HepG2 (cell line): ENCODE measurements around the gene TCF23. TPM values are rescaled to one million over a fixed set of nuclear protein-coding genes. Genes with fewer than 3 reads are reported as not detected.

Experiments
- ATAC-seq: fragments of 200-7000 bp; cut with Tn5 transposase; 3 replicates; pipeline ENCODE4 v1.9.1; 2020; ENCODE audit warnings: mild to moderate bottlenecking, moderate library complexity
- BruUV-seq: library from RNA; stranded (reverse); fragments of 400-500 nt; replicated peaks from 2 replicates; lab custom pipeline; 2021; lab: Mats Ljungman, UMichigan
- CTCF ChIA-PET: fragments of 300-600 bp; formaldehyde crosslinking; extraction: SDS; loops from one replicate; lab custom pipeline; 2021; ENCODE audit warnings: low total read pairs, inconsistent platforms, low intra/inter-chr PET ratio; lab: Yijun Ruan, JAX
- POLR2A ChIA-PET: fragments of 350-600 bp; sonication (Branson Sonifier 250); formaldehyde crosslinking; loops from one replicate; lab custom pipeline; 2020; ENCODE audit warnings: antibody characterized with exemption, inconsistent platforms; lab: Yijun Ruan, JAX
- DNase-seq: peaks from one replicate; pipeline ENCODE4 v3.0.0-alpha.2; 2015; ENCODE audit warnings: low spot score
- FAIRE-seq: peaks from 3 replicates; lab custom pipeline; 2011; peaks lifted over from hg19 to GRCh38; lab: Jason Lieb, UNC
- H2AFZ ChIP-seq: one replicate; pipeline ENCODE4 v1.6.1; 2011; ENCODE audit warnings: low read length, inconsistent platforms
- H3K27ac ChIP-seq: fragments of 300-600 bp; 3 replicates; pipeline ENCODE4 v1.8.0; 2011; ENCODE audit warnings: mixed run types, mild to moderate bottlenecking, mixed read lengths, low read length, inconsistent platforms; ENCODE audit not compliant: insufficient read depth; ENCODE audit errors: extremely low read length
- H3K27me3 ChIP-seq, 2 experiments: fragments of 200-600 bp in 1 of 2; 2 replicates in 1 of 2; 3 replicates in 1 of 2; pipeline versions ENCODE4 v1.6.0 to v1.8.0; 2011; ENCODE audit warnings: low read length in 2 of 2, mild to moderate bottlenecking in 2 of 2, moderate library complexity in 2 of 2, inconsistent platforms in 1 of 2; ENCODE audit not compliant: insufficient read depth in 2 of 2, control insufficient read depth in 1 of 2
- H3K36me3 ChIP-seq, 2 experiments: fragments of 200-600 bp in 1 of 2; replicated peaks in 1 of 2; 2 replicates in 1 of 2; 3 replicates in 1 of 2; pipeline versions ENCODE4 v1.5.1 to v1.8.0; 2011; ENCODE audit warnings: low read length in 2 of 2, inconsistent platforms in 1 of 2; ENCODE audit not compliant: insufficient read depth in 2 of 2, control insufficient read depth in 1 of 2
- H3K4me1 ChIP-seq: 2 replicates; pipeline ENCODE4 v1.5.1; 2012; ENCODE audit warnings: low read length, inconsistent platforms; ENCODE audit not compliant: insufficient read depth
- H3K4me2 ChIP-seq: 2 replicates; pipeline ENCODE4 v1.6.0; 2011; ENCODE audit warnings: low read depth, low read length, inconsistent platforms
- H3K4me3 ChIP-seq, 3 experiments: fragments of 200-600 bp in 1 of 3; sonication (generic), shearing (Covaris generic) in 1 of 3; replicated peaks in 1 of 3; 2 replicates each; pipeline ENCODE4 v1.5.1; 2011 to 2016; ENCODE audit warnings: low read length in 3 of 3, inconsistent platforms in 2 of 3, low read depth in 2 of 3, mild to moderate bottlenecking in 2 of 3, control low read depth in 1 of 3, mixed read lengths in 1 of 3; ENCODE audit not compliant: insufficient read depth in 1 of 3
- H3K79me2 ChIP-seq: one replicate; pipeline ENCODE4 v1.6.1; 2011; ENCODE audit warnings: low read length, inconsistent platforms; ENCODE audit not compliant: insufficient read depth
- H3K9ac ChIP-seq: 2 replicates; pipeline ENCODE4 v1.6.0; 2011; ENCODE audit warnings: mild to moderate bottlenecking, low read depth, low read length, inconsistent platforms; ENCODE audit not compliant: insufficient read depth
- H3K9me3 ChIP-seq: 2 replicates; pipeline ENCODE4 v1.5.1; 2012; ENCODE audit warnings: mild to moderate bottlenecking, low read length
- H4K20me1 ChIP-seq: 2 replicates; pipeline ENCODE4 v1.6.0; 2011; ENCODE audit warnings: inconsistent platforms, mild to moderate bottlenecking, low read length, moderate library complexity; ENCODE audit not compliant: insufficient read depth
- ARNT ChIP-seq: fragments of 450-650 bp; IDR thresholded peaks from 2 replicates; pipeline ENCODE4 v1.6.1; 2017
- ATAD3A ChIP-seq: sonication (generic); formaldehyde crosslinking; IDR thresholded peaks from 2 replicates; pipeline ENCODE4 v1.4.0; 2020; ENCODE audit warnings: missing genetic modification reagents
- CC2D1A ChIP-seq: sonication (generic); formaldehyde crosslinking; IDR thresholded peaks from 2 replicates; pipeline ENCODE4 v1.8.1; 2023; ENCODE audit warnings: mild to moderate bottlenecking, missing genetic modification reagents
- DR1 ChIP-seq: sonication (generic); formaldehyde crosslinking; IDR thresholded peaks from 2 replicates; pipeline ENCODE4 v1.8.0; 2021; ENCODE audit warnings: mild to moderate bottlenecking, missing genetic modification reagents, inconsistent platforms
- KAT2B ChIP-seq: fragments of 150-350 bp; IDR thresholded peaks from 2 replicates; pipeline ENCODE4 v1.6.1; 2014; ENCODE audit warnings: low read depth, low read length, borderline replicate concordance
- MAF1 ChIP-seq: sonication (generic); formaldehyde crosslinking; IDR thresholded peaks from 2 replicates; pipeline ENCODE4 v1.5.0; 2020; ENCODE audit warnings: missing genetic modification reagents, borderline replicate concordance
- MED1 ChIP-seq: sonication (generic); formaldehyde crosslinking; IDR thresholded peaks from 2 replicates; pipeline ENCODE4 v1.4.0; 2020; ENCODE audit warnings: missing genetic modification reagents
- MTF1 ChIP-seq: sonication (generic); formaldehyde crosslinking; IDR thresholded peaks from 2 replicates; pipeline ENCODE4 v1.5.0; 2020; ENCODE audit warnings: missing genetic modification reagents
- MYNN ChIP-seq: sonication (generic); formaldehyde crosslinking; IDR thresholded peaks from 2 replicates; pipeline ENCODE4 v1.4.0; 2020; ENCODE audit warnings: mild to moderate bottlenecking, low read depth, missing genetic modification reagents
- NR1H2 ChIP-seq: sonication (generic); formaldehyde crosslinking; IDR thresholded peaks from 2 replicates; pipeline ENCODE4 v1.8.1; 2022; ENCODE audit warnings: low read depth, missing genetic modification reagents, borderline replicate concordance
- PHF20 ChIP-seq: sonication (generic); formaldehyde crosslinking; IDR thresholded peaks from 2 replicates; pipeline ENCODE4 v1.5.0; 2020; ENCODE audit warnings: mild to moderate bottlenecking, missing genetic modification reagents
- PHF21A ChIP-seq: sonication (generic); formaldehyde crosslinking; IDR thresholded peaks from 2 replicates; pipeline ENCODE4 v1.5.0; 2020; ENCODE audit warnings: mild to moderate bottlenecking, missing genetic modification reagents
- POLR2AphosphoS5 ChIP-seq: IDR thresholded peaks from 2 replicates; pipeline ENCODE4 v1.6.1; 2012; ENCODE audit warnings: low read depth, low read length
- ZNF556 ChIP-seq: sonication (generic); formaldehyde crosslinking; IDR thresholded peaks from 2 replicates; pipeline ENCODE4 v1.4.0; 2020; ENCODE audit warnings: mild to moderate bottlenecking, missing genetic modification reagents, borderline replicate concordance
- ZNF703 ChIP-seq: sonication (generic); formaldehyde crosslinking; IDR thresholded peaks from 2 replicates; pipeline ENCODE4 v1.5.1; 2020; ENCODE audit warnings: missing genetic modification reagents, mild to moderate bottlenecking, moderate library complexity, borderline replicate concordance
- ZSCAN31 ChIP-seq: sonication (generic); formaldehyde crosslinking; IDR thresholded peaks from 2 replicates; pipeline ENCODE4 v1.5.0; 2020; ENCODE audit warnings: low read depth, mild to moderate bottlenecking, missing genetic modification reagents
- WGBS: methylation state at CpG from one replicate; pipeline ENCODE4 v1.1.6; 2017; ENCODE audit warnings: low lambda C conversion rate; 5-methylcytosine and 5-hydroxymethylcytosine counted together
- in situ Hi-C: cut with HindIII; loops from 2 replicates; pipeline ENCODE4 v1.10.0; 2017; ENCODE audit warnings: low pct_unique_long_range_greater_than_20kb; ENCODE audit not compliant: extremely low pct_ligation_motif_present
- intact Hi-C: fragments of 100-400 bp; cut with micrococcal nuclease; formaldehyde crosslinking; loops from one replicate; pipeline ENCODE4 v1.10.0; 2022; ENCODE audit not compliant: unreplicated experiment
- polyA plus RNA-seq, 8 experiments: library from polyadenylated mRNA; depleted of rRNA in 3 of 8; stranded (reverse) in 7 of 8; unstranded in 1 of 8; fragments of >200 nt; fragmentation: Illumina TruSeq in 4 of 8; extraction: Trizol in 4 of 8; gene quantifications; 2 replicates each; pipeline versions ENCODE4 v1.2.1 to v1.2.3, GENCODE V29; 2011 to 2016; ENCODE audit warnings: low read depth in 4 of 8, missing spikeins in 1 of 8, mixed read lengths in 1 of 8; ENCODE audit not compliant: insufficient read depth in 1 of 8
- total RNA-seq, 5 experiments: library from RNA; depleted of rRNA; stranded (reverse); fragments of >200 nt; fragmentation: Illumina TruSeq; extraction: Trizol; gene quantifications; 2 replicates each; pipeline ENCODE4 v1.2.3, GENCODE V29; 2016; ENCODE audit warnings: low read depth in 1 of 5
- TF ChIP-seq, protein P1 (sequence below): sonication (generic); formaldehyde crosslinking; IDR thresholded peaks from 2 replicates; pipeline ENCODE4 v1.4.0; 2020; ENCODE audit warnings: missing genetic modification reagents
- TF ChIP-seq, protein P2 (sequence below): sonication (generic); formaldehyde crosslinking; IDR thresholded peaks from 2 replicates; pipeline ENCODE4 v1.4.0; 2020; ENCODE audit warnings: mild to moderate bottlenecking, missing genetic modification reagents, borderline replicate concordance
- TF ChIP-seq, protein P3 (sequence below): fragments of 450-650 bp; IDR thresholded peaks from 2 replicates; pipeline ENCODE4 v1.6.1; 2016
- TF ChIP-seq, protein P4 (sequence below): sonication (generic); formaldehyde crosslinking; IDR thresholded peaks from 2 replicates; pipeline ENCODE4 v1.5.0; 2020; ENCODE audit warnings: missing genetic modification reagents

Gene TCF23
- total and polyA plus RNA-seq, 2 of the 13 experiments (the other 11 are each of a cell fraction or from before 2014, with no cell fraction given) = 0.02 to 1.4 TPM

DNA sequence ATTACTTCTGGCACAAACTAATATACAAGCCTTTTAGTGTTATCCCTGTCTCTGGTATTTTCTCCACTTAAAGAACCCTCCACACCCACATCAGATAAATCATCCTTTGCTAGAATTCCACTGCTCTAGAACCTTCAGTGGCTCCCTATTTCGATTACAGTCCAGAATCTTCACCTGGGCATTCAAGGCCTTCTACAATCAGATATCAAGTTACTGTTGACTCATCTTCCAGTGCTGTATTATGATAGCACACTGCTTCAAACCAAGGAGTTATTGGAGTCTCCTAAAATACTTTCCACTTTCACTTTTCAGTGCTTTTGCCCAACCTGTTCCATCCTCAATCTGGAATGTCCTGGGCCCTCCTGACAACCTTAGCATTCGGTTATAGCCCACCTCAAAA is 33.3 kb upstream of the TCF23 start:
- H3K9me3 ChIP-seq = no peaks in the 10 kb centered on the region
- no peak overlapping the region for H3K4me3 ChIP-seq
- no peaks in the 10 kb centered on the region for H3K79me2 ChIP-seq
- ATAC-seq = no peak
- no peak for DNase-seq
- peaks cover 2 to 20% of the 10 kb centered on the region in 2 experiments; a peak in 3 of 5 replicates for H3K27me3 ChIP-seq
- peaks cover 41% of the 10 kb centered on the region for H3K4me1 ChIP-seq
- in situ Hi-C loops (no loop called here), intact Hi-C loops (loop anchor here (5.0 kb wide), 1 partner anchor 77 kb away; no protein-coding TSS in a partner anchor)
- FAIRE-seq = no peak
- CTCF ChIA-PET = no interaction called here
- 45% methylated on average over 2 of the region's 2 CpGs for WGBS
- no peak overlapping the region for H2AFZ ChIP-seq
- no peak overlapping the region for H3K27ac ChIP-seq
- H4K20me1 ChIP-seq = no peaks in the 10 kb centered on the region
- no peaks in the 10 kb centered on the region for H3K36me3 ChIP-seq
- H3K4me2 ChIP-seq = no peak overlapping the region
- no peak overlapping the region for H3K9ac ChIP-seq
- TF ChIP-seq NR1H2 (CRISPR knock-in tag) (no peak), PHF21A (CRISPR knock-in tag) (no peak), PHF20 (no peak), ARNT (no peak), ATAD3A (CRISPR knock-in tag) (no peak), KAT2B (no peak), CC2D1A (CRISPR knock-in tag) (no peak), ZNF703 (CRISPR knock-in tag) (no peak), MYNN (CRISPR knock-in tag) (no peak), DR1 (no peak), MED1 (no peak), POLR2AphosphoS5 (no peak), ZSCAN31 (CRISPR knock-in tag) (no peak), MAF1 (CRISPR knock-in tag) (no peak), ZNF556 (CRISPR knock-in tag) (no peak), MTF1 (no peak)
- TF ChIP-seq, protein P1, sequence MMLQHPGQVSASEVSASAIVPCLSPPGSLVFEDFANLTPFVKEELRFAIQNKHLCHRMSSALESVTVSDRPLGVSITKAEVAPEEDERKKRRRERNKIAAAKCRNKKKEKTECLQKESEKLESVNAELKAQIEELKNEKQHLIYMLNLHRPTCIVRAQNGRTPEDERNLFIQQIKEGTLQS = no peak
- TF ChIP-seq, protein P2, sequence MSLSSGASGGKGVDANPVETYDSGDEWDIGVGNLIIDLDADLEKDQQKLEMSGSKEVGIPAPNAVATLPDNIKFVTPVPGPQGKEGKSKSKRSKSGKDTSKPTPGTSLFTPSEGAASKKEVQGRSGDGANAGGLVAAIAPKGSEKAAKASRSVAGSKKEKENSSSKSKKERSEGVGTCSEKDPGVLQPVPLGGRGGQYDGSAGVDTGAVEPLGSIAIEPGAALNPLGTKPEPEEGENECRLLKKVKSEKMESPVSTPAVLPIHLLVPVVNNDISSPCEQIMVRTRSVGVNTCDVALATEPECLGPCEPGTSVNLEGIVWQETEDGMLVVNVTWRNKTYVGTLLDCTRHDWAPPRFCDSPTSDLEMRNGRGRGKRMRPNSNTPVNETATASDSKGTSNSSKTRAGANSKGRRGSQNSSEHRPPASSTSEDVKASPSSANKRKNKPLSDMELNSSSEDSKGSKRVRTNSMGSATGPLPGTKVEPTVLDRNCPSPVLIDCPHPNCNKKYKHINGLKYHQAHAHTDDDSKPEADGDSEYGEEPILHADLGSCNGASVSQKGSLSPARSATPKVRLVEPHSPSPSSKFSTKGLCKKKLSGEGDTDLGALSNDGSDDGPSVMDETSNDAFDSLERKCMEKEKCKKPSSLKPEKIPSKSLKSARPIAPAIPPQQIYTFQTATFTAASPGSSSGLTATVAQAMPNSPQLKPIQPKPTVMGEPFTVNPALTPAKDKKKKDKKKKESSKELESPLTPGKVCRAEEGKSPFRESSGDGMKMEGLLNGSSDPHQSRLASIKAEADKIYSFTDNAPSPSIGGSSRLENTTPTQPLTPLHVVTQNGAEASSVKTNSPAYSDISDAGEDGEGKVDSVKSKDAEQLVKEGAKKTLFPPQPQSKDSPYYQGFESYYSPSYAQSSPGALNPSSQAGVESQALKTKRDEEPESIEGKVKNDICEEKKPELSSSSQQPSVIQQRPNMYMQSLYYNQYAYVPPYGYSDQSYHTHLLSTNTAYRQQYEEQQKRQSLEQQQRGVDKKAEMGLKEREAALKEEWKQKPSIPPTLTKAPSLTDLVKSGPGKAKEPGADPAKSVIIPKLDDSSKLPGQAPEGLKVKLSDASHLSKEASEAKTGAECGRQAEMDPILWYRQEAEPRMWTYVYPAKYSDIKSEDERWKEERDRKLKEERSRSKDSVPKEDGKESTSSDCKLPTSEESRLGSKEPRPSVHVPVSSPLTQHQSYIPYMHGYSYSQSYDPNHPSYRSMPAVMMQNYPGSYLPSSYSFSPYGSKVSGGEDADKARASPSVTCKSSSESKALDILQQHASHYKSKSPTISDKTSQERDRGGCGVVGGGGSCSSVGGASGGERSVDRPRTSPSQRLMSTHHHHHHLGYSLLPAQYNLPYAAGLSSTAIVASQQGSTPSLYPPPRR (CRISPR knock-in tag) = no peak
- TF ChIP-seq, protein P3, sequence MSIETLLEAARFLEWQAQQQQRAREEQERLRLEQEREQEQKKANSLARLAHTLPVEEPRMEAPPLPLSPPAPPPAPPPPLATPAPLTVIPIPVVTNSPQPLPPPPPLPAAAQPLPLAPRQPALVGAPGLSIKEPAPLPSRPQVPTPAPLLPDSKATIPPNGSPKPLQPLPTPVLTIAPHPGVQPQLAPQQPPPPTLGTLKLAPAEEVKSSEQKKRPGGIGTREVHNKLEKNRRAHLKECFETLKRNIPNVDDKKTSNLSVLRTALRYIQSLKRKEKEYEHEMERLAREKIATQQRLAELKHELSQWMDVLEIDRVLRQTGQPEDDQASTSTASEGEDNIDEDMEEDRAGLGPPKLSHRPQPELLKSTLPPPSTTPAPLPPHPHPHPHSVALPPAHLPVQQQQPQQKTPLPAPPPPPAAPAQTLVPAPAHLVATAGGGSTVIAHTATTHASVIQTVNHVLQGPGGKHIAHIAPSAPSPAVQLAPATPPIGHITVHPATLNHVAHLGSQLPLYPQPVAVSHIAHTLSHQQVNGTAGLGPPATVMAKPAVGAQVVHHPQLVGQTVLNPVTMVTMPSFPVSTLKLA = no peak
- TF ChIP-seq, protein P4, sequence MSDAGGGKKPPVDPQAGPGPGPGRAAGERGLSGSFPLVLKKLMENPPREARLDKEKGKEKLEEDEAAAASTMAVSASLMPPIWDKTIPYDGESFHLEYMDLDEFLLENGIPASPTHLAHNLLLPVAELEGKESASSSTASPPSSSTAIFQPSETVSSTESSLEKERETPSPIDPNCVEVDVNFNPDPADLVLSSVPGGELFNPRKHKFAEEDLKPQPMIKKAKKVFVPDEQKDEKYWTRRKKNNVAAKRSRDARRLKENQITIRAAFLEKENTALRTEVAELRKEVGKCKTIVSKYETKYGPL (CRISPR knock-in tag) = no peak
- POLR2A ChIA-PET = no interaction called here
- BruUV-seq = TSS peak; percentile 30
